Sigmoid colon (tissue), 7 donors: ENCODE data around the gene LMF2. TPM values are rescaled to one million over a fixed set of nuclear protein-coding genes. Genes with fewer than 3 reads are reported as not detected.

ENCODE experiments used
- DNase-seq: peaks from one replicate; pipeline ENCODE4 v3.0.0-alpha.2; 2019
- H3K27ac ChIP-seq, 4 donors: fragments of 200-600 bp; sonication (generic); one replicate each; pipeline ENCODE4 v1.5.1; 2016 to 2019; ENCODE audit warnings: mild to moderate bottlenecking in 1 of 4
- H3K27me3 ChIP-seq, 3 donors: fragments of 200-600 bp; sonication (generic); one replicate each; pipeline ENCODE4 v1.5.1; 2019; ENCODE audit warnings: mild to moderate bottlenecking in 1 of 3
- H3K36me3 ChIP-seq, 4 donors: fragments of 200-600 bp; sonication (generic); one replicate each; pipeline ENCODE4 v1.5.1; 2016 to 2019
- H3K4me1 ChIP-seq, 4 donors: fragments of 200-600 bp; sonication (generic); one replicate each; pipeline ENCODE4 v1.5.1; 2017 to 2019
- H3K4me3 ChIP-seq, 4 donors: fragments of 200-600 bp; sonication (generic); one replicate each; pipeline ENCODE4 v1.5.1; 2017 to 2019; ENCODE audit warnings: mild to moderate bottlenecking in 2 of 4, moderate library complexity in 1 of 4
- H3K9me3 ChIP-seq, 4 donors: fragments of 200-600 bp in 3 of 4; sonication (generic) in 3 of 4; one replicate each; pipeline versions ENCODE4 v1.5.1 to v1.6.1; 2013 to 2019
- CTCF ChIP-seq, 4 experiments: fragments of 450-650 bp in 3 of 4; fragments of 200-600 bp in 1 of 4; IDR thresholded peaks; one replicate each; pipeline ENCODE4 v1.5.1; 2016 to 2019; ENCODE audit warnings: antibody characterized with exemption in 4 of 4, mild to moderate bottlenecking in 3 of 4, moderate library complexity in 2 of 4
- EP300 ChIP-seq, 4 donors: sonication (generic); formaldehyde crosslinking; IDR thresholded peaks; one replicate each; pipeline ENCODE4 v1.6.1; 2017; ENCODE audit warnings: antibody characterized with exemption in 4 of 4
- POLR2A ChIP-seq, 2 donors: fragments of 450-650 bp; IDR thresholded peaks; one replicate each; pipeline ENCODE4 v1.6.1; 2016; ENCODE audit warnings: antibody characterized with exemption in 2 of 2, mild to moderate bottlenecking in 2 of 2, moderate library complexity in 2 of 2
- POLR2AphosphoS5 ChIP-seq, 4 donors: sonication (generic); formaldehyde crosslinking; IDR thresholded peaks; one replicate each; pipeline ENCODE4 v1.6.1; 2017; ENCODE audit warnings: antibody characterized with exemption in 4 of 4
- WGBS, 2 donors: extraction: QIAGEN DNeasy Blood & Tissue Kit; methylation state at CpG; one replicate each; pipeline ENCODE4 v1.1.7; 2013; 5-methylcytosine and 5-hydroxymethylcytosine counted together
- intact Hi-C: fragments of 100-400 bp; cut with DNase I; formaldehyde crosslinking; loops from one replicate; pipeline ENCODE4 v1.15.1; 2023
- polyA plus RNA-seq, 3 donors: library from polyadenylated mRNA; stranded (reverse); fragments of 200-250 nt; gene quantifications; one replicate each; pipeline ENCODE4 v1.2.3, GENCODE V29; 2013
- total RNA-seq, 4 donors: library from RNA; depleted of rRNA; stranded (reverse); fragments of >200 nt; gene quantifications; one replicate each; pipeline ENCODE4 v1.1.0, GENCODE V29; 2016
- donor health status: healthy with polysubstance abuse.
- donor health status: Bipolar disorder and iron deficiency.
- donor health status: healthy.

Gene LMF2
- total and polyA plus RNA-seq, 7 donors = 7.2 to 61.1 (median 41.4) TPM

- WGBS, 2 donors = 82 to 90% methylated on average over 22 of the region's 22 CpGs
- intact Hi-C loops = no loop called here
- Histone ChIP-seq H3K9me3 (no peaks in the 10 kb centered on the region), H3K36me3 (peaks cover 43 to 51% (median 49%) of the 10 kb centered on the region in 4 donors), H3K27ac (no peak overlapping the region), H3K4me1 (peaks cover 0 to 42% (median 40%) of the 10 kb centered on the region in 4 donors), H3K27me3 (no peaks in the 10 kb centered on the region), H3K4me3 (no peak overlapping the region)
- TF ChIP-seq POLR2A (IDR thresholded peaks at IDR 0.05) (no peak), CTCF (IDR thresholded peaks at IDR 0.05) (no peak), EP300 (IDR thresholded peaks at IDR 0.05) (no peak), POLR2AphosphoS5 (IDR thresholded peaks at IDR 0.05) (no peak)
- no peak for DNase-seq
These were observed 39.6 kb downstream of the LMF2 start for GRCh38 chr22:50467773-50468440.

DNA sequence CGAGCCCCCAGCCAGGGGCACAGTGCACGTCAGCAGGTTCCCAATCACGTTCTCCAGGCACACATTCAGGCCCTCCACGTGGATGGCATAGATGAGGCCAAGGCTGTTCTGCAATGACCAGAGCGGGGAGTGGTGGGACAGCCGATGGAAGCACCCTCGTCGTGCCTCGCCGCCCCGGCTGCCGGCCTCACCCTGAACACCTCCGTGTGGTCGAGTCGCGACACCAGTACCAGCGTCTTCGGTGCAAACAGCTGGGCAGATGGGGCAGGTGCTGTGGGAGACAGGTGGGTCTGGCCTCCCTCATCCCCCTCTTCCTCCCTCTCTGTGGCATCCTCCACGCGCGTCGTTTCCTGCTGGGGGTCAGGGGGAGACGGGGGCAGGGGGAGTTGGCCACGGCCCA is 40.2 kb downstream of the LMF2 start:
- H3K4me1 ChIP-seq = peaks cover 0 to 36% (median 34%) of the 10 kb centered on the region in 4 donors
- no peaks in the 10 kb centered on the region for H3K9me3 ChIP-seq
- H3K27ac ChIP-seq = no peak overlapping the region
- intact Hi-C loops = no loop called here
- H3K36me3 ChIP-seq = peaks cover 48 to 56% (median 55%) of the 10 kb centered on the region in 4 donors
- WGBS, 2 donors = 81 to 95% methylated on average over 24 of the region's 24 CpGs
- no peak for DNase-seq
- no peaks in the 10 kb centered on the region for H3K27me3 ChIP-seq
- no peak for TF ChIP-seq EP300 (IDR thresholded peaks at IDR 0.05)
- TF ChIP-seq POLR2AphosphoS5 (IDR thresholded peaks at IDR 0.05) = no peak
- TF ChIP-seq POLR2A (IDR thresholded peaks at IDR 0.05) = no peak
- no peak for TF ChIP-seq CTCF (IDR thresholded peaks at IDR 0.05)
- H3K4me3 ChIP-seq = no peak overlapping the region

- Histone ChIP-seq H3K9me3 (no peaks in the 10 kb centered on the region), H3K36me3 (peaks cover 65 to 76% (median 75%) of the 10 kb centered on the region in 4 donors), H3K27me3 (no peaks in the 10 kb centered on the region), H3K4me3 (no peak overlapping the region), H3K4me1 (peaks cover 0 to 16% (median 13%) of the 10 kb centered on the region in 4 donors), H3K27ac (no peak overlapping the region)
- 92 to 94% methylated on average over 30 of the region's 30 CpGs for WGBS, 2 donors
- DNase-seq = no peak
- TF ChIP-seq POLR2A (IDR thresholded peaks at IDR 0.05) (no peak), EP300 (IDR thresholded peaks at IDR 0.05) (no peak), CTCF (IDR thresholded peaks at IDR 0.05) (no peak), POLR2AphosphoS5 (IDR thresholded peaks at IDR 0.05) (no peak)
- intact Hi-C loops = no loop called here
These were observed 42.2 kb downstream of the LMF2 start for GRCh38 chr22:50465066-50465930.

DNA sequence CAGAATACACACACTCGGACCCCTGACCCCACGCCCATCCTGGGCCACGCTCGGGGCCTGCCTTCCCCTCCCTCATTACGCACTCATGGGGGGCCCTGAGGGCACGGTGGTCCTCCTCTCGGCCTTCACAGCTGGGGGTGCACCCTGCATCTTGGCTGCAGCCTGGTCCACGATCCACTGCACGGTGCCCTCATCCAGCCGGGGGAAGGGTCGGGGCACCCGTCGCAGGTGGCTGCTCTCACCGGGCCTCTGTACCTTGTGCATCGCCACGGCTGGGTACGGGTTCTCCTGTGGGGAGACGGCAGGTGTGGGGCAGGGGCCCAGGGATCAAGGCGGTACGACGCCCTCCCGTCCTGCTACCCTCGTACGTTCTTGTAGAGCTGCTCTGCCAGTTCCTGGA is 43.1 kb downstream of the LMF2 start:
- Histone ChIP-seq H3K4me3 (no peak overlapping the region), H3K27me3 (no peaks in the 10 kb centered on the region), H3K4me1 (peaks cover 0 to 7% (median 5%) of the 10 kb centered on the region in 4 donors), H3K27ac (no peak overlapping the region), H3K36me3 (peaks cover 73 to 85% (median 84%) of the 10 kb centered on the region in 4 donors), H3K9me3 (no peaks in the 10 kb centered on the region)
- intact Hi-C loops = no loop called here
- TF ChIP-seq POLR2A (IDR thresholded peaks at IDR 0.05) (no peak), CTCF (IDR thresholded peaks at IDR 0.05) (no peak), EP300 (IDR thresholded peaks at IDR 0.05) (no peak), POLR2AphosphoS5 (IDR thresholded peaks at IDR 0.05) (no peak)
- DNase-seq = no peak
- 92 to 93% methylated on average over 24 of the region's 24 CpGs for WGBS, 2 donors
